NCI-H2081 treated with DMSO at 0.1 percent for 48 hours (cell line): ENCODE measurements around the gene SCART1.
"Not testable (repeated sequence)": the region's sequence is repeated elsewhere in the genome, so short reads cannot be mapped to it uniquely, and the experiment has no call there.

Source experiments
- DNase-seq: peaks from one replicate; lab custom pipeline; 2025; lab: John Stamatoyannopoulos, UW

The SCART1 gene

DNA sequence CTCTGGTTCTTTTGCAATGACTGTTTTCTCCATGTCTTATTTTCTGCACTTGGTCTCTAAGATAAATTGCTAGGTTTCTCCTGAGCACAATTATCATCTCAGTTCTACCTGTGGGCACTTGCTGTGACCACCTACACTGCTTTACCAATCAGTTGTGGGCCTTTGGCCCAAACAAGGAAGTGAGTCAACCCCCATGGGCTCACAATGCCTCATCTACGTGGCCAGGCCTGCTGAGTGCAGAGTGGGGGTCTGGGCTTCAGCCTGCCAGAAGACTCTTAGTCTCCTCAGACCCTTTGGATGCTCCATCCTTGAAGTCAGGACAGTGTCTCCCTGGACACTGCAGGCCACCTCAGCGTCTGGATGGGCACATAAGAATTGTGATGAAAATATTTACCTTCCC is 20.3 kb downstream of the SCART1 start:
- DNase-seq, result no peak

DNA sequence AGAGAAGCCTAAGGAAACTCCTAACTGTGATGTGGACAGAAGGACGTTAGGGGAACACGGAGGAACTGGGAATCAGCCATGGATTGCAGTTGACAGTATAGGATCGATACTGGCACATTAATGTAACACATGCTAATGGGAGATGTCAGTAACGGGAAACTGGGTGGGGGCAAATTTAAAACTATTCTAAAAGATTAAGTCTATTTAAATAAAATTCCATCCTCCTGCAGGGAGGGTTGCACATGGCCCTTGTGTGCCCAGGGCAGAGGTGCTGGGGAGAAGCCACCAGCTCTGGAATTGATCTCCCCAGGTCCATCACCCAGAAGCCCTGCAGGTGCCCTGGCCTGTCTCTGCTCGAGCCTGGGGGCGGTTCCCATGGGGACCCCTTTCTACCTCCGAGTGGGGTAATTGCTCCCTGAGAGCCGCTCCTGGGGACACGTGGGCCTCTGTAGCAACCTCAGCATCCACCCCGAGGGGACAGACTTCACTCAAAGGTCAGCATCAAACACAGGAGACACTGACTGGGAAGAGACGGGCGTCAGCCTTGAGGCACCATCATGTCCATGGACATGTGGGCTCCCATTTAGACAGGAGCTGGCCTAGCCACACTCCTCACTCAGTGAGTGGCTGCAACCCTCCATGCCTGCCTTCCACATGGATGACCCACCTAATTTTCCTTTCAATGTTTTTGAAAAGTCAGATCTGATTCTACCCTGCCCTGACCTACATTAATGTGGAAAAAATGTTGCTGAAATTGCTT is 21.1 kb downstream of the SCART1 start:
- no peak for DNase-seq

DNA sequence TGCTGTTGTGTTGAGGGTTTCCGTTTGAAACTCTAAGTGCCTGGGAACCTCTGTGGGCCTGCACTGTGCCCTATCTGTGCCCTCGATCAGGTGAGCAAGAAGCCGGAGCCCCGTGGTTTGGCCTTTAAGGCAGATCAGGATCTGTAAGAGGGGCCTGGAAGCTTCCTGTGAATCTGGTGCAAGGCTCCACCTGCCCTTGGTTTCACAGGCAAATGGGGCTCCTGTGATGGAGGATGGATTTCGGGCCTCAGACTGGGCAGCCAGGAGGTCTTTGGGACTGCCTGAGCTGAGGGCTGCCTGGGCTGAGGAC is 21.6 kb downstream of the SCART1 start:
- DNase-seq, result no peak

DNA sequence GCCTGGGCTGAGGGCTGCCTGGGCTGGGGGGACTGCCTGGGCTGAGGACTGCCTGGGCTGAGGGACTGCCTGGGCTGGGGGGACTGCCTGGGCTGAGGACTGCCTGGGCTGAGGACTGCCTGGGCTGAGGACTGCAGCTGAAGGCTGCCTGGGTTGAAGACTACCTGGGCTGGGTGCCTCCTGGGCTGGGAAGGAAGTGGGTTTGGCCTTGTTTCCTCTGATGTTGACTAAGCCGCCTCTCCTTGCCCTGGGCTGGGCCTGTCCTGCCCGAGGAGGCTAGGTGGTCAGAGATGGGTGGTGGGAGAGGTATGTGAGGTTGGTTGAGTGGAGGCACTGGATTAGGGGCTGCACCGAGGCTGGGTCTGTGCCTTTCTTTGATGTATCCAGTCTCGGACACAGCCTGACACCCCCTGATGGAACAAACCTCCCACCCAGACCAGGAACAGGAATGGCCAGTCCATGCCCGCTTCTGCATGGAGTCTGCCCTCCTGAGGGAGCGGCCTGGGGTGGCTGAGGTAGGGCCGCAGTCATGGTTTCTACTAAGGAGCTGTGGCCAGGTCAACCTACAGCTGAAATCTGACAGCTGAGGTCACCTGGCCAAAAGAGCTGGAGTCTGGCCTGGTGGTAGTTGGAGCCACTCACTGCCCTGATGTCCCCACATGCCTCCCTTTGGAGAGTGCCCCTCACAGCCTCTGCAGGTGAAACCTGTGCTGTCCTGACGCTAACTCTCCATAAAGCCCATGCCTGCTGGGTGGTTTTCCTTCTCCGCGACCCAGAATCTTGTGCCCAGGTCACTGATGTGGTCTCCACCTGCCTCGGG is 22.3 kb downstream of the SCART1 start:
- no peak for DNase-seq

DNA sequence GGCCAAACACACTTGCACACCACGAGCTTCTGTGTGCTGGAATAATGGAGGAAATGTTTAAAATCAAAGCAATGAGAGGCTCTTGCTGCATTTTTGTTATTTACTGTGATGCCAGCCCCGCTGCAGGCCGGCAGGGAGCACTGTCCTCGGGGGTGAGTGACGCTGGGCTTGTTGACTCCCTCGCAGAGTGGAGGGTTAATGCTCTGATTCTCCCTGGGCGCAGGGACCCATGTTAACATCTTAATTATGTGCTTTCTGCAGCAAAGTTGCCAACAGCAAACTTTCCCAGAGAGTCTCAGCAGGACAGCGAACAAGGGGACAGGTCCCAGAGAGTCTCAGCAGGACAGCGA is 22.9 kb downstream of the SCART1 start:
- DNase-seq, result no peak

DNA sequence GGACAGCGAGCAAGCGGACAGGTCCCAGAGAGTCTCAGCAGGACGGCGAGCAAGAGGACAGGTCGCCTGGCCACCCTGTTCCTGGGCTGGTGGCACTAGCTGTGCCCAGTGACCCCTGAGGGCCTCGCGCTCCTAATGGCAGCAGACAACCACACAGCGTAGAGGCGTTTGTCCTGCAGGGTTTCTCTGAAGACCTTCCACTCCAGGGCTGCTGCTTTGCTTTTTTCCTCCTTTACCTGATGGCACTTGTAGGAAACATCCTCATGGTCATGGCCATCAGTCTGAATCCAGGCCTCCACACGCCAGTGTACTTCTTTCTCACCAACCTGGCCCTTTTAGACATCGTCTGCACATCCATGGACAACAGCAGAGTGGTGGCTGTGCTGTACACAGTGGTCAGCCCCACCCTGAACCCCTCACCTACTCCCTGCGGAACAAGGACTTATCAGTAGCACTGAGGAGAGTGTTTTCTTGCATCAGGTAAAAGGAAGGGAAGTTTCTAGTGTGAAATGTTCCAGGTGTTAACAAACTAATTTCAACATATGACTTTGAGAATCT is 27.4 kb downstream of the SCART1 start:
- no peak for DNase-seq

DNA sequence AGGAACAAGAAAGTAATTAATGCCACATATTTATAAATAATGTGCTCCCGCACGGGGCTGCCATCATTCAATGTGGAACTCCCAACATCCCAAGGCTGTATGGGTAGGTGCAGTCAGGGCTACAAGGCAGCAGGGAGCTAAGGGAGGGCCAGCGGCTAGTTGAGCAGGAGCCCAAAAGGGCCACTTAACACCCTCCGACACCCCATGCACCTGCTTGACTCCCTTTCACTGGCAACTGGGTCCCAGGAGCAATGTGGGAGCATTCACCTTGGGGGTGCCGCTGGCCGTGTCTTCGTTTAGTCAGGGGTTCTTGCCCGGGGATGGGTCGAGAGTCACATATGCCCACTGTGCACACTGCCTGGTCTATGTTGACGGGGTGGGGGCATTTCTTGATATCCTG is 27.9 kb downstream of the SCART1 start:
- no peak for DNase-seq

- no peak for DNase-seq
Measured at GRCh38 chr10:133484818-133485217, 31.1 kb downstream of the SCART1 start.

GRCh38 chr10:133487085-133487484 is 33.3 kb downstream of the SCART1 start:
- DNase-seq, result no peak

DNA sequence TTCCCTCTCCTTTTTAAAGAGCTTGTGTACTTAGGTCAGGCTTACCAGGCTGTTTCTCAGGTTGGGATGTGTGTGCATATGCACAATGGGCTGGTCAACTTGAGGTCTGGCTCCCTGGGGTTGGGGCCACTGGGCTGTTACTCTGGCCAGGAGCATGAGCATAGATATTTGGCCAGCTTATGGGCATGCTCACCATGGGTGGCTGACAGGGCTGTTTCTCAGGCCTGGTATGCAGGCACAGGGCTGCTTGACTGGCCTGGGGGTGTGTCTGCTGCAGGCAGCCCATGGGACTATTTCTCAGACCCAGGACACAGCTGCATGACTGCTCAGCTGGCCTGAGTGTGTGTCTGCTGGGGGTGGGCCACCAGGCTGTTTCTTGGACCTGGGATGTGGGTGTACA is 34.6 kb downstream of the SCART1 start:
- DNase-seq, result no peak

DNA sequence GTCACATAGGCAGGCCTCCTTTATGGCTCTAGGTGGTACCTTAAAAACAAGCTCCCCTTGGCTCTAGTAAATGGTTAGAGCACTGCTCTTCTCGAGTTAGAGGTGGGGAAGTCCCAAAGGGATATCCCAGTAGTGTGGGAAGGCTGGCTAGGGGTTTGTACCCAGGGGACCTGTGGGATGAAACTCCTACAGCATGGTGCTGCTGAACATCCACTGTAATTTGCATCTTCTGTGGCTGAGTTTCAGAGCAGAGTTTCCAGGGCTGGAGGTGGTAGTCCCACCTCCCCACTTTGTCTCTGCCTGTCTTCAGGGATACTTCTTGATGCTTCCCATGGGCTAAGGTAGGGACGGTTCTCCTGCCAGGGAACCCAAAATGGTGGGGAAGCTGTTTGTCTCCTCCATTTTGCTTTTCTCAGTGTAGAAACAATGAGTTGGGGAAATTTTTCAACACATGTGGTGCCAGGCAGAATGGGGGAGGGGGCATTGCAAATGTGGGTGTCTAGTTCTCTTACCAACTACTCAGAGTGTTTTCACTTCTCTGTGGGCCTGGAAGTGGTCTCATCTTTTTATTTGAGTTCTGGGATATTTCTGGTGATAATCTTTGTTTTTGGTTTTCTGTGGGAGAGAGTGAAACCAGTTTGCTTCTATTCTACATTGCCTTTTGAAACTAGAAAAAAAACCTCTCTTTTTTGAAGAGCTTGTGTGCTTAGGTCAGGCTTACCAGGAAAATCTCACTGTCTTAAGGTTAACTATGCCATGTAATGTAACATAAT is 36.3 kb downstream of the SCART1 start:
- DNase-seq, result no peak

DNA sequence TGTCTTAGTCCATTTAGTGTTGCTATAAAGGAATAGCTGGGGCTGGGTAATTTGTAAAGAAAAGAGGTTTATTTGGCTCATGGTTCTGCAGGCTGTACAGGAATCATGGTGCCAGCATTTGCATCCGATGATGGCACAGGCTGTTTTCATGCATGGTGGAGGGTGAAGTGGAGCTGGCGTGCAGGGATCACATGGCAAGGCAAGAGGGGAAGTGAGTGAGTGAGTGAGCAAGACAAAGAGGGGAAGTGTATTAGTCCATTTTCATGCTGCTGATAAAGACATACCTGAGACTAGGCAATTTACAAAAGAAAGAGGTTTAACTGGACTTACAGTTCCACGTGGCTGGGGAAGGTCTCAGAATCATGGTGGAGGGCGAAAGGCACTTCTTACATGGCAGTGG is 39.8 kb downstream of the SCART1 start:
- DNase-seq, result not testable (repeated sequence)

DNA sequence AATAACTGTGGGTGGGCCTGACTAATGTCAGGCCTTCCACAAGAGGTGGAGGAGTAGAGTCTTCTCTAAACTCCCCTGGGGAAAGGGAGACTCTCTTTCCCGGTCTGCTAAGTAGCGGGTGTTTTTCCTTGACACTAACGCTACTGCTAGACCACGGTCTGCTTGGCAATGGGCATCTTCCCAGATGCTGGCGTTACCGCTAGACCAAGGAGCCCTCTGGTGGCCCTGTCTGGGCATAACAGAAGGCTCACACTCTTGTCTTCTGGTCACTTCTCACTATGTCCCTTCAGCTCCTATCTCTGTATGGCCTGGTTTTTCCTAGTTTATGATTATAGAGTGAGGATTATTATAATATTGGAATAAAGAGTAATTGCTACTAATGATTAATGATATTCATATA is 43.6 kb downstream of the SCART1 start:
- DNase-seq, result not testable (repeated sequence)

DNA sequence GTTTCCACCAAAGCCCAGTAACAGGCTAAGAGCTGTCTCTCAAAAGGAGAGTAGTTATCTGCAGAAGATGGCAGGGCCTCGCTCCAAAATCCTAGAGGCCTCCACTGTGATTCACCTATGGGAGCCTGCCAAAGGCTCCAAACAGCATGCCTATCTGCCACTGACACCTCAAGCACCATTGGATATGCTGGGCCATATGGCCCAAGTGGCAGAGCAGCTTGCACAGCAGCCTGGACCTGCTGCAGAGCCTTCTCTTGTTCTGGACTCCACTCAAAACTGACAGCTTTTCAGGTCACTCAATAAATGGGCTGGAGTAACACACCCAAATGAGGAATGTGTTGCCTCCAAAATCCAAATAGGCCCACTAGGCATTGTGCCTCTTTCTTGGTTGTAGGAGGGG is 45.4 kb downstream of the SCART1 start:
- DNase-seq, result not testable (repeated sequence)

DNA sequence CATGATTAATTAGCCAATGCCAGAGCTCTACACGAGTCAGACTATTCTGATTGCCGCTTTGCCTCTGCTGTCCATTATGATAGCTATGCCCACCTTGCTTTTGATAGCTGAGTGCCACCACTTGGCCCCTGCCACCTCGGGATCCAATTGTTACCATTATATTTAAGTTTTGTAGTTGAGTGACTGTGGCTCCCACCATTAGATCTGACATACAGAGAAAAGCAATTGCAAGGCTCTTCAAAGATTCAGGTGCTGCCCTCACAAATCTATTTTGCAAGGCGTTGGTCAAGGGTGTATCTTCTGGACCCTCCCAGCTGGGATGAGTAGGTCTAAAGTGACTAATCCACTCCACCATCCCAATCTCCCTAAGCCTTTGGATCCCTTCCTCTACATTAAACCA is 47.2 kb downstream of the SCART1 start:
- DNase-seq, result not testable (repeated sequence)

- no peak for DNase-seq
Measured at GRCh38 chr10:133509700-133510099, 56.0 kb downstream of the SCART1 start.

GRCh38 chr10:133511408-133511807 is 57.7 kb downstream of the SCART1 start:
- no peak for DNase-seq

DNA sequence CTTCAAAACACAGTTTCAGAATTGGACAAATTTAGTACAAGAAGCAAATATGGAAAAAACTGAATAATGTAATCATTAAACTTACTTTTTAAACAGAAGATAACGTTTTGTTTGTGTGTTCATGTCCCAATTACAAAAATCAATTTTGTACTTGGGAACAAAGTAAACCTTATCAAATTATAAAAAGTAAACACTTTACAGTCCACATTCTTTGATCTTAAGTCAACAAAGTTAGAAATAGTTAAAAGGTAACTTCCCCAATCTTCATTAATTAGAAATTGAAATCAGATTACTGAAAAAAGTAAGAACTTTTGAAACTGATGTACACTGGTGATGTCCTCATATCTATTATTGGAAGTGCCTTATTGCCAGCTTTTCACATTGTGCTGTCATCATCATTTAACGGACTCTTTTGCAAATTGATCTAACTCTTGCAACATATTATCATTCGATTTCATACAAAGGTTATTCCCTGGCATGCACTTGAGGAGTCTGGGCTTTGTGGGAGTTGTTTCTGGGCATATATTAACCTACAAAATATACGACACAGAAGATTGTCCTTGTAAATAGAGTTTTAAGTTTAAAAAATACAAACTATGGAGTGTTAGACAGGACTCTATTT is 58.3 kb downstream of the SCART1 start:
- no peak for DNase-seq

- DNase-seq, result no peak
Measured at GRCh38 chr10:133515471-133515870, 61.7 kb downstream of the SCART1 start.

DNA sequence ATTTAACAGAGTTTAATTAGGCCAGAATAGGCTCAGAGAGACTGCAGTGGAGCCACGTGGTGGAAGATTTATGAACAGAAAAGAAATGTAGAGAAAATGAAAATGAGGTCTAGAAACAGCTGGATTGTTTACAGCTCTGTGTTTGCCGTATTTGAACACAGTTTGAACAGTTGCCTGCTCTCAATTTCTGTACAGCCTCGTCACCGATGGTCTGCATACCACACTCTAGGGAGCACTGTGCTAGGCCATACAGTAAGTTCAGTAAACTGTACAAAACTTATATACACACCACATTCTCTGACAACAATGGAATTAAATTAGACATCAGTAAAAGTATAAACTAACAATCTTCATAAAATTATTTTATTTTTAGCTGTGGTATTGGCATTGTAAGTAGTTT is 62.3 kb downstream of the SCART1 start:
- DNase-seq, result no peak

- not testable (repeated sequence) for DNase-seq
Measured at GRCh38 chr10:133518517-133518916, 64.8 kb downstream of the SCART1 start.
